ENCODE results near the gene SLF2.

The SLF2 gene

DNA sequence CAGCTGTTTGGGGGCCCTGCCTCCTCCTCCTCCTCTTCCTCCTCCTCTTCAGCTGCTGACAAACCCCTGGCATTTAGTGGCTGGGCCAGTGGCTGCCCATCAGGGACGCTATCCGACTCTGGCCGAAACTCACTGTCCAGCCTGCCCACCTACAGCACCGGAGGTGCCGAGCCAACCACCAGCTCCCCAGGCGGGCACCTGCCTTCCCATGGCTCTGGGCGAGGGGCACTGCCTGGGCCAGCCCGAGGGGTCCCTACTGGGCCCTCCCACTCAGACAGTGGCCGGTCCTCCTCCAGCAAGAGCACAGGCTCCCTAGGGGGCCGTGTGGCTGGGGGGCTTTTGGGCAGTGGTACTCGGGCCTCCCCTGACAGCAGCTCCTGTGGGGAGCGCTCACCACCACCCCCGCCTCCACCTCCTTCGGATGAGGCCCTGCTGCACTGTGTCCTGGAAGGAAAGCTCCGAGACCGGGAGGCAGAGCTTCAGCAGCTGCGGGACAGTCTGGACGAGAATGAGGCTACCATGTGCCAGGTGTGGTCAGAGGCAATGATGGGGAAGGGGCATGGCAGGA lies 91.0 kb downstream of the SLF2 start:
- DNase-seq: no peak

DNA sequence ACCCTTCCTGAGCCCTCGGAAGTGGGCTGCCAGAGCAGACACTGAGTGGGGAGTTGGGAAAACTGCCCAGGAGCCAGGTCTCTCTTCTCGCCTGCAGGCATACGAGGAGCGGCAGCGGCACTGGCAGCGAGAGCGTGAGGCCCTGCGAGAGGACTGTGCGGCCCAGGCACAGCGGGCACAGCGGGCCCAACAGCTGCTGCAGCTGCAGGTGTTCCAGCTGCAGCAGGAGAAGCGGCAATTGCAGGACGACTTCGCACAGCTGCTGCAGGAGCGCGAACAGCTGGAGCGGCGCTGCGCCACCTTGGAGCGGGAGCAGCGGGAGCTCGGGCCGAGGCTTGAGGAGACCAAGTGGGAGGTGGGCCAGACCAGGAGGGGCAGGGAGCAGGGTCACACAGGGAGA lies 92.6 kb downstream of the SLF2 start:
- DNase-seq: no peak

GRCh38 chr10:101005869-101006567 lies 93.3 kb downstream of the SLF2 start:
- DNase-seq: no peak

- DNase-seq: no peak
Observed at GRCh38 chr10:101006593-101007098, 93.9 kb downstream of the SLF2 start.

- peak; percentile 26 for DNase-seq
Observed at GRCh38 chr10:101007099-101007711, 94.4 kb downstream of the SLF2 start.

DNA sequence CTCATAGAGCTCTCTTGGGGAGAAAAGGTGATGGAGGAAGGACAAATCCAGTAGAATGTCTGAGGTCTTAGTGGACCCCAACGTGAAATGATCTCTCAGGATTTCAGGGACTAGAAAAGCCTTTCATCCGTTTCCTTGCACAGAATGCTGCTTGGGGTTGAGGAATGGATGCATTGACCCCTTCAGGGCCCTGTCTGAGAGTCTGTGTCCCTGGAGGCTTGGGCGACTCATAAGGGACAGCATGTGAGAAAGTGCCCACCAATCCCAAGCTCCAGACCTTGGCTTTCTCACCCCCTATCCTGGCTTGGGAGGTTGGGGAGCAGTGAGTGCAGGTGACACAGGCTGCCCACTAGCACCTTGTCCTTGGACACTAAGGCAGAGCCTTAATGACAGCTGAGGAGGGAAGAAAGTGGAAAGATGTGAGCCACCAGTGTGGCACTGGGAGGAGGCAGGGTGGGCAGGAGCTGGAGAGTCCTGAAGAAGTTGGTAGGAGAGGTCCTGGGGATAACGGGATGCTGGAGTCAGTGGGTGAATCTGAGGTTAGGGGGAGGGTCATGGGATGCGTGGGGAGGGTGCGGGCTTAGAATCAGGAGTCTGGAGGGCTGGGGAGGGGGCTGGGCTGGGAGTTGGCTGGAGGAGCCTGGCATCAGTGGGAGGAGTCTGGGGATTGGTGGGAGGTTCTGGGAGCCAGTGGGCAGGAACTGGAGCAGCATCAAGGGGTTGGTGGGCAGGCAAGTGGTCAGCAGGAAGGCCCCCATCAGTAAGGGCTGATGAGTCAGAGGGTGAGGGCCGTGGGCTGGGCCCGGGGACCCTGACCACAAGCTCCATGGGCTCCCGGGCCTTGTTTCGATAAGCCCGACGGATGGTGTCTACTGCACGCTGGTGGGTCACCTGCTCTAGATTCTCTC lies 95.4 kb downstream of the SLF2 start:
- no peak for DNase-seq

- DNase-seq: no peak
Observed at GRCh38 chr10:101008823-101009423, 96.2 kb downstream of the SLF2 start.

DNA sequence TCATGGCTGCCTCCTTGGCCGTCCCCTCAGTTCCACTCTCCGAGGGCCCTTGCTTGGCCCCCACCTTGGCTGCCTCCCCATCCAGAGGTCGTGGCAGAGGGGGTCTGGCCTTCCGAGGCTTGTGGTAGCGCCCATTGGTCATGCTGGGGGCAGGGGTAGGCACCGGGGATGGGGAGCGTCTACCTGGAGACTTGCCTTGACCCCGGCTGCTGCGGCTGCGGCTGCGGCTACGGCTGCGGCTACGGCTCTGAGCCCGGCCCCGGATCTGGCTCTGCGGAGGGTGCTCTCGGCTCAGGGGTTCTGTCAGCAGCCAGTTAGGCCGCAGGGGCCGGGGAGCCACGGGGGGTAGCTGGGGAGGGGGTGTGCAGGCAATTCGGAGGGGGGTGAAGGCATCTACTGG lies 97.6 kb downstream of the SLF2 start:
- DNase-seq: no peak

DNA sequence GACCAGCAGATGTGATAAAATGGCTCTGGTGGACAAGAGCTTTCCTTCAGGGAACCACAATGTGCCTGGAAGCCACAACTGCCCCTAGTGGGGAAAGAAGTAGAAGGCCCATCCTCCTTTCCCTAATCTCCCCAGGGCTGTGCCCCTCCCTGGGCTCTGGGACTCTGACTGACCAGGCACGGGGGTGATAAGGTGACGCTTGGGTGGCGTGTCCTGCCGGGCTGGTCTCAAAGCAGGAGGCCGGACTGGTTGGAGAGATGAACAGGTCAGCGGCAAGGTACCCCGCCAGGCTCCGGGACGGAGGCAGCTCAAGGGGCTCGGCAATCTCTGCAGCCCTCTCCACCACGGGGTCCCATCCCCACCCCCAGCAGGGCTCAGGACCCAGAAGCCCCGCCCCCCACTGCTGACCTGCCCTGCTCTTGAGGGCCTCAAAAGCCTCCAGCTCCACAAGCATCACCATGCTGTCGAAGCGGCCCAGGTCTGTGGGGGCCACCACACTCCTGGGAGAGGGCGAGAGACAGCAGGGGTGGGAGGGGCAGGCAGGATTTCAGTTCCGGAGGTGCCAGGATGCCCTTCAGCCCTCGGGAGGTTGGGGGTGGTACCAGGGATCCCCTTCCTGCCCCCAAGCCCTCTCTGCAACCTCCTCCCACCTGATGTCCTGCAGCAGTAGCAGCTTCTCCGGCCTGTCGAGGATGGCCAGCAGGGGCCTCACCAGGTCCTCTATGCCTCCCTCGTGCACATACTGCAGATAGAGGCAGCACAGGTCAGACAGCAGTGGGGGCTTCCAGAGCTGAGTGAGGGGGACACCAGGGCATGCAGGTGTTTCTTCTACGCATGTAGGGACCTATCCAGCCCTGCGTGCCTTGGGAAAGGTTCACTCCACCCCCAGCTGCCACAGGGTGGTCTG lies 99.0 kb downstream of the SLF2 start:
- no peak for DNase-seq

DNA sequence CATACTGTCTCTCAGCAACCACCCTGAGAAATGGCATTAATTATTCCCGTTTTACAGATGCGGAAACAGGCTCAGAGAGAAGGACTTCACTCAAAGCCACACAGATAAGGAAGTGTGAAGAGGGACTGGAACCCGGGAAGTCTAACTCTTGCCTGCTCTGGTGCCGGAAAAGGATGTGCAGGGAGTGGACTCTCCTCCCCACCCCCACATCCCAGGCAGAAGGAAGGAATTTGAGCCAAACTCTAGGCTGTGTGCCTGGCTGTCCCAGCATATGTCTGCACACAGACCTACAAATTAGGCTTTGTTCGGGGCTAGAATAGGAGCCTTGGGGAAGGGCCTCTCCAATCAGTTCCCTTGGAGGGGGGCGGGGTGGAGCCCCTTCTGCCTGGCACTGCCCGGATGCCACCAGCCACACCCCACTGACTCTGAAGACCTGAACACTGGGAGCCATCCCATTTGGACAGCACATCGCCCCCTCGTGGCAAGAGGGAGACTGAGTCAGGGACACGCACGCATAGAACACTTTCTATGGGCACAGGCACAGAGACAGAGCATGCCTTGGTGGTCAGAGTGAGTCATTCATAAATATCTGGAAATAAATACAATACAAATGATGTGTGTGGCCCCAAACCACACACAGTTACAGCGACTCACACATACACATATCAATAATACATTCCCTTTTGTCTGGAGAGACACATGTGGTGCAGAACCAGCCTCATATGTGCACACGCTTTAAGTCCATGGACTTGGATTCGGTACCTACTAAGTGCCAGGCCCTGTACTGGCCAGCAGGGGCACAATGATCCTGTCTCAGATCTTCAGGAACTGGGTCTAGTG lies 100.0 kb downstream of the SLF2 start:
- peak; percentile 21 for DNase-seq

DNA sequence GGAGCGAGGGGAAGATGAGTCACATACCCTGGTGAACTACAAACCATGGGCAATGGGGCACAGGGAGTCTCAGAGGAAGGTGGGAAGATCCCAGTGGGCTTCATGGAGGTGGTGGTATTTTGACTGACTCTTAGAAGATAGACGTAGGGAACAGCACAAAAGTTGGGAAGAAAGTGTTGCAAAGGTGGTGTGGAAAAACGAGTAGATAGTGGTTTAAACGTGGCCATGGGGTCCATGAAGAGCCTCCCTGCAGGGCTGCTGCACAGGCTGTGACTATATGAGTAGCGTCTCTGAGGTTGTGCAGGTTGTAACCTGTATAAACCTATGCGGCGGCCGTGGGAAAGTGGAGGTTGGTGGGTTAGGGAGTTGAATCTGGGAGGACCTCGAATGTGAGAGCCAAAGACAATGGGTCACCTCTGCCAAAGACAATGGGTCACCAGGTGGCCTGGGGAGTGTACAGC lies 100.6 kb downstream of the SLF2 start:
- DNase-seq: no peak

DNA sequence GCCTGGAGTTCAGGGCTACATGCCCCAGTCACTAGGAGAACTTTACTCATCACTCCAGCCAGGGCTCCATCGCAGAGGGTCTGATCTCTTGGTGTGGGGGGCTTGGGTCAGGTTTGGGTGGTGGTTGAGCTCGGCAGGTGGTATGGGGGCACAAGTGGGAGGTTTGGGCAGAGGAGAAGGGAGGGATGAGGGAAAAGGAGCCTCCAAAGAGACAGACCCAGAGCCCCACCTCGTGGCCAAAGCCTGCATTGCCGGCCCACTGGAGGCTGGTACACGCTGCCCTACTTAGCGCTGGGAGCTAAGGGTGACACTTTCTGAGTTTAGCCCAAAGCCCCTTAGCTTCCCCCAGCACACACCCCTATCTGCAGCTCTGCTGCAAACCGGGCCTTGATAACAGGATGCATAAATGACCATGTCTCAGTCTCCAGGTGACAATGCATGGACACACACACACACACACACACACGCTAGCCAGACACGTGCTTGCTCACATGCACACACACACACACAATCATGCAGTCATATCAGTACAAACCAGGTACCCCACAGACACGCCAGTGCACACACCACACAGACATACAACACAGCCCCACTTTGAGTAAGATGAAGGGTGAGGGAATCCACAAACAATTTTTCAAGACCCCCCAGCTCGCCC lies 101.6 kb downstream of the SLF2 start:
- peak; percentile 18 for DNase-seq
